Gastrocnemius medialis (tissue), 4 donors: ENCODE results near the gene LRMDA.

ENCODE experiments used
- POLR2A ChIP-seq, 2 donors: fragments of 450-650 bp; IDR thresholded peaks; one replicate each; pipeline ENCODE4 v1.6.1; 2017; ENCODE audit warnings: antibody characterized with exemption in 2 of 2, mild to moderate bottlenecking in 2 of 2, moderate library complexity in 2 of 2
- TF ChIP-seq, protein P1 (sequence below), 5 experiments: fragments of 450-650 bp in 3 of 5; fragments of 200-600 bp in 2 of 5; sonication (generic) in 2 of 5; IDR thresholded peaks in 4 of 5; conservative IDR thresholded peaks in 1 of 5; 1 replicate in 4 of 5; 2 replicates in 1 of 5; pipeline ENCODE4 v1.5.1; 2016 to 2019; ENCODE audit warnings: antibody characterized with exemption in 5 of 5, mild to moderate bottlenecking in 3 of 5, moderate library complexity in 3 of 5

DNA sequence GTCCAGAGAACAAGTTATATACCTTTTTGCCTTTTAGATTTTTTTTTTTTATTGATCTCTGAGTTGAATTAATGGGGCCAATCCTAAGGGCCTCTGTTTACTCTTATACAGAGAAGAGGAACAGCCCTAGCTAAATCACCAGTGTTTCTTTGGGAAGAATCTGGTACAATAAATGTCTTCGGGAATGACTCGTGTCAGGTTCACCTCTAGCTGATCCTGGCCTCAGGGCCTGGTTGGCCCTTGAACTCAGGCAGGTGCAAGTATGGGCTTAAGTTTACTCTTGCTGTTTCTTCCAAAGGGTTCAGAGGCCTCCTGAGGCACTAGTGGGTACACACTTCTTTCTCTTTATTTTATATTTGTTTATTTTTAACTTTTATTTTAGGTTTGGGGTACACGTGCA, 71.0 kb downstream of the LRMDA start:
- TF ChIP-seq, protein P1, sequence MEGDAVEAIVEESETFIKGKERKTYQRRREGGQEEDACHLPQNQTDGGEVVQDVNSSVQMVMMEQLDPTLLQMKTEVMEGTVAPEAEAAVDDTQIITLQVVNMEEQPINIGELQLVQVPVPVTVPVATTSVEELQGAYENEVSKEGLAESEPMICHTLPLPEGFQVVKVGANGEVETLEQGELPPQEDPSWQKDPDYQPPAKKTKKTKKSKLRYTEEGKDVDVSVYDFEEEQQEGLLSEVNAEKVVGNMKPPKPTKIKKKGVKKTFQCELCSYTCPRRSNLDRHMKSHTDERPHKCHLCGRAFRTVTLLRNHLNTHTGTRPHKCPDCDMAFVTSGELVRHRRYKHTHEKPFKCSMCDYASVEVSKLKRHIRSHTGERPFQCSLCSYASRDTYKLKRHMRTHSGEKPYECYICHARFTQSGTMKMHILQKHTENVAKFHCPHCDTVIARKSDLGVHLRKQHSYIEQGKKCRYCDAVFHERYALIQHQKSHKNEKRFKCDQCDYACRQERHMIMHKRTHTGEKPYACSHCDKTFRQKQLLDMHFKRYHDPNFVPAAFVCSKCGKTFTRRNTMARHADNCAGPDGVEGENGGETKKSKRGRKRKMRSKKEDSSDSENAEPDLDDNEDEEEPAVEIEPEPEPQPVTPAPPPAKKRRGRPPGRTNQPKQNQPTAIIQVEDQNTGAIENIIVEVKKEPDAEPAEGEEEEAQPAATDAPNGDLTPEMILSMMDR (IDR thresholded peaks at IDR 0.05 in 4 of 5, conservative IDR thresholded peaks at IDR 0.05 in 1 of 5) = no peak
- TF ChIP-seq POLR2A (IDR thresholded peaks at IDR 0.05) = no peak
